Fibroblast of lung (primary cell): ENCODE results near the gene CRKL.

ENCODE experiments used
- EZH2 ChIP-seq: IDR thresholded peaks from 2 replicates; pipeline ENCODE4 v1.5.1; 2012; ENCODE audit warnings: low read length, control low read depth, mild to moderate bottlenecking; ENCODE audit errors: missing control alignments
- TF ChIP-seq, protein P1 (sequence below), 2 donors: IDR thresholded peaks in 1 of 2; conservative IDR thresholded peaks in 1 of 2; 1 replicate in 1 of 2; 2 replicates in 1 of 2; pipeline ENCODE4 v1.5.1; 2011 to 2012; ENCODE audit warnings: low read length in 2 of 2, control low read depth in 1 of 2, inconsistent platforms in 1 of 2, low read depth in 1 of 2, mild to moderate bottlenecking in 1 of 2

DNA sequence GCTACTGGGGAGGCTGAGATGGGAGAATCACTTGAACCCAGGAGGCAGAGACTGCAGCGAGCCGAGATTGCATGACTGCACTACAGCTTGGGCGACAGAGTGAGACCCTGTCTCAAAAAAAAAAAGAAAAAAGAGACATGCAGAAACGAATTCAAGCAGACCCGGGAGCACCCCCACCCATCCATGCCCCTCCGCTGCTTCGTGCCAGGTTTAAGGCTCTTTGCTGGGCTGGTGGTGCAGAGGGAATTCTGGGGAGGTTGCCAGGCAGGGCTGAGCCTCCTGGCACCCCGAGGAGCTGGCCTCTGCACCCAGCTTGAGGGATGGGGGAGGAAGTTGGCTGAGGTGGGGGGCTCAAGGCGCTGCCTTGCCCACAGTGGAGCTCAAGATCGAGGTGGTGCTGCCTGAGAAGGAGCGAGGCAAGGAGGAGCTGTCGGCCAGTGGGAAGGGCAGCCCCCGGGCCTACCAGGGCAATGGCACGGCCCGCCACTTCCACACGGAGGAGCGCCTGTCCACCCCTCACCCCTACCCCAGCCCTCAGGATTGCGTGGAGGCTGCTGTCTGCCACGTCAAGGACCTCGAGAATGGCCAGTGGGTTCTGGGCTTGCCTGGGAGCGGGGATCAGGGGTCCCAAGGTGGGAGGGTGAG lies 55.8 kb downstream of the CRKL start:
- TF ChIP-seq, protein P1, sequence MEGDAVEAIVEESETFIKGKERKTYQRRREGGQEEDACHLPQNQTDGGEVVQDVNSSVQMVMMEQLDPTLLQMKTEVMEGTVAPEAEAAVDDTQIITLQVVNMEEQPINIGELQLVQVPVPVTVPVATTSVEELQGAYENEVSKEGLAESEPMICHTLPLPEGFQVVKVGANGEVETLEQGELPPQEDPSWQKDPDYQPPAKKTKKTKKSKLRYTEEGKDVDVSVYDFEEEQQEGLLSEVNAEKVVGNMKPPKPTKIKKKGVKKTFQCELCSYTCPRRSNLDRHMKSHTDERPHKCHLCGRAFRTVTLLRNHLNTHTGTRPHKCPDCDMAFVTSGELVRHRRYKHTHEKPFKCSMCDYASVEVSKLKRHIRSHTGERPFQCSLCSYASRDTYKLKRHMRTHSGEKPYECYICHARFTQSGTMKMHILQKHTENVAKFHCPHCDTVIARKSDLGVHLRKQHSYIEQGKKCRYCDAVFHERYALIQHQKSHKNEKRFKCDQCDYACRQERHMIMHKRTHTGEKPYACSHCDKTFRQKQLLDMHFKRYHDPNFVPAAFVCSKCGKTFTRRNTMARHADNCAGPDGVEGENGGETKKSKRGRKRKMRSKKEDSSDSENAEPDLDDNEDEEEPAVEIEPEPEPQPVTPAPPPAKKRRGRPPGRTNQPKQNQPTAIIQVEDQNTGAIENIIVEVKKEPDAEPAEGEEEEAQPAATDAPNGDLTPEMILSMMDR (conservative IDR thresholded peaks at IDR 0.05 in 1 of 2, IDR thresholded peaks at IDR 0.05 in 1 of 2; ENCODE audit: low read depth in 1 of 2, low read length in 2 of 2) = no peak
- TF ChIP-seq EZH2 = no peak
